ENCODE measurements around the gene ZNF669.

ZNF669 gene

DNA sequence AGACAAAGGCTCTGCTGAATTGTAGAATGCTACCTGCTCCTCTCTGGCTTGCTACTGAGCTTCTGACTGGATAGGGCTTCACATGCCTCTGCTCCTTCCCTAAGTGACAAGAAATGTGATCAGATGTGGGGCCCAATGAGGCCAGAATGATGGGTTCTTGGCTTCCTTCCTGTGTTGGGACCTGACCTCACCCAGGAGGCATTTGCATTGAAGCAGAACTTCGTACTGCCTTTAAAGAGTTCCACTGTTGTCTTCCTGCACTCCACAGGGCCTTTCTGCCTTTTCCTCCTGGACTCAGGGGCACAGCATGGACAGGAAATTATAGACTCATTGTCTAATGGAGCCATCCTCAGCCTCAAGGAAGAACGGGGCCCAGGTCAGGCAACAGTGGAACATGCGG is 39.9 kb downstream of the ZNF669 start:
- no peak for DNase-seq (ENCODE audit: low read depth)

- DNase-seq (ENCODE audit: low read depth), result no peak
Observed at GRCh38 chr1:247060771-247061170, 43.4 kb downstream of the ZNF669 start.

GRCh38 chr1:247056071-247056470 is 48.1 kb downstream of the ZNF669 start:
- no peak for DNase-seq (ENCODE audit: low read depth)

DNA sequence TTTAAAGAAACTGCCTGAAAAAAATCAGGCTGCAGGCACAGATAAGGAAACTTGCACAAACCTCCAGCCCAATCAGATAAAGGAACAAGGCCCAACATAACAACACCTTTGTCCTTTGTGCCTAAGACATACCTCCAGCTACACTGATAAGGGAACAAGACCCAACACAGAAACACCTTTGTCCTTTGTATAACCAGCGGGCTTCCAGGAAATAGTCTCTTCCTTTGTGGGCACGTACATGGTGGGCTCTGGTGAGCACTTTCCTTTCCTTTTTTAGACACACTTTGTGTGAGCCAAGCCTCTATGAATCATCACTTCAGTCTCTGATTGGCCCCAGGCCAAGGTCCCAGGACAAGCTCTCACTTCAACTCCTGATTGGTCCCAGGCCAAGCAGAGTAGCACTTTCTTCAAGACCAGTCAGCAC is 49.2 kb downstream of the ZNF669 start:
- no peak for DNase-seq (ENCODE audit: low read depth)
